Fibroblast of lung (primary cell): Measurements from ENCODE around the gene FPR2.

Source experiments
- CTCF ChIP-seq, 2 donors: IDR thresholded peaks in 1 of 2; conservative IDR thresholded peaks in 1 of 2; 1 replicate in 1 of 2; 2 replicates in 1 of 2; pipeline ENCODE4 v1.5.1; 2011 to 2012; ENCODE audit warnings: low read length in 2 of 2, control low read depth in 1 of 2, inconsistent platforms in 1 of 2, low read depth in 1 of 2, mild to moderate bottlenecking in 1 of 2
- EZH2 ChIP-seq: IDR thresholded peaks from 2 replicates; pipeline ENCODE4 v1.5.1; 2012; ENCODE audit warnings: low read length, control low read depth, mild to moderate bottlenecking; ENCODE audit errors: missing control alignments

- TF ChIP-seq CTCF (conservative IDR thresholded peaks at IDR 0.05 in 1 of 2, IDR thresholded peaks at IDR 0.05 in 1 of 2; ENCODE audit: low read depth in 1 of 2, low read length in 2 of 2) (no peak), EZH2 (no peak)
These were observed 39.1 kb upstream of the FPR2 start for GRCh38 chr19:51721905-51722304.
